ENCODE data around the gene RFX6.

Gene RFX6

GRCh38 chr6:116847227-116847626 lies 29.8 kb upstream of the RFX6 start:
- TF ChIP-seq CTCF (IDR thresholded peaks at IDR 0.05), result peak; percentile 47; the same call in 1 of the 2 replicates

GRCh38 chr6:116858060-116858459 lies 19.0 kb upstream of the RFX6 start:
- no peak for TF ChIP-seq CTCF (IDR thresholded peaks at IDR 0.05)

- TF ChIP-seq CTCF (IDR thresholded peaks at IDR 0.05), result no peak
Measured at GRCh38 chr6:116859264-116859663, 17.8 kb upstream of the RFX6 start.

- no peak for TF ChIP-seq CTCF (IDR thresholded peaks at IDR 0.05)
Measured at GRCh38 chr6:116866281-116866871, 10.7 kb upstream of the RFX6 start.

- no peak for TF ChIP-seq CTCF (IDR thresholded peaks at IDR 0.05)
Measured at GRCh38 chr6:116872771-116873170, 4.3 kb upstream of the RFX6 start.

- TF ChIP-seq CTCF (IDR thresholded peaks at IDR 0.05), result no peak
Measured at GRCh38 chr6:116876107-116876506, 935 bp upstream of the RFX6 start.

GRCh38 chr6:116877743-116878142 lies 701 bp downstream of the RFX6 start:
- no peak for TF ChIP-seq CTCF (IDR thresholded peaks at IDR 0.05)

- TF ChIP-seq CTCF (IDR thresholded peaks at IDR 0.05), result peak; percentile 59; the same call in 1 of the 2 replicates
Measured at GRCh38 chr6:116881236-116881635, 4.2 kb downstream of the RFX6 start.

Measured in LNCAP (cell line).